IgD-negative memory B cell (primary cell): Measurements from ENCODE around the gene C9orf50. TPM values are rescaled to one million over a fixed set of nuclear protein-coding genes. Genes with fewer than 3 reads are reported as not detected.
A peak's percentile ranks its signal among the peaks of the same experiment; 100 is the strongest.

Experiments
- H3K27ac Mint-ChIP-seq, 3 donors: one replicate each; pipeline ENCODE4 v1.8.0; 2020 to 2022; ENCODE audit warnings: mild to moderate bottlenecking in 3 of 3, mixed read lengths in 3 of 3, moderate library complexity in 1 of 3
- H3K27me3 Mint-ChIP-seq: one replicate; pipeline ENCODE4 v1.8.0; 2021; ENCODE audit warnings: mixed read lengths
- H3K36me3 Mint-ChIP-seq: one replicate; pipeline ENCODE4 v1.8.0; 2020; ENCODE audit warnings: mild to moderate bottlenecking, mixed read lengths
- H3K4me1 Mint-ChIP-seq, 3 donors: one replicate each; pipeline ENCODE4 v1.8.0; 2020 to 2022; ENCODE audit warnings: mixed read lengths in 3 of 3, mild to moderate bottlenecking in 1 of 3
- H3K4me3 Mint-ChIP-seq, 4 donors: one replicate each; pipeline ENCODE4 v1.8.0; 2020 to 2022; ENCODE audit warnings: mild to moderate bottlenecking in 4 of 4, mixed read lengths in 4 of 4, moderate library complexity in 3 of 4
- H3K9me3 Mint-ChIP-seq, 3 donors: one replicate each; pipeline ENCODE4 v1.8.0; 2020 to 2021; ENCODE audit warnings: mixed read lengths in 3 of 3, mild to moderate bottlenecking in 1 of 3
- polyA plus RNA-seq: library from polyadenylated mRNA; unstranded; fragments of 300-500 nt; fragmentation: Illumina TruSeq; gene quantifications from one replicate; pipeline ENCODE4 v1.2.3, GENCODE V29; 2021

C9orf50 gene
- polyA plus RNA-seq, 1 donor from 2014 or later, result not detected

GRCh38 chr9:129572517-129572916, 48.4 kb downstream of the C9orf50 start:
- Mint-ChIP-seq H3K4me1 (peaks cover 0 to 6% (median 0%) of the 10 kb centered on the region in 3 donors), H3K4me3 (no peak overlapping the region), H3K27ac (peak overlapping the region in 1 of 3 donors; percentile 23), H3K9me3 (peaks cover 0 to 5% (median 0%) of the 10 kb centered on the region in 3 donors), H3K36me3 (peaks cover 3% of the 10 kb centered on the region), H3K27me3 (peaks cover 21% of the 10 kb centered on the region)

- H3K27me3 Mint-ChIP-seq, result peaks cover 25% of the 10 kb centered on the region
- peaks cover 0 to 6% (median 0%) of the 10 kb centered on the region in 3 donors for H3K4me1 Mint-ChIP-seq
- H3K27ac Mint-ChIP-seq, result peak overlapping the region in 1 of 3 donors; percentile 23
- no peak overlapping the region for H3K4me3 Mint-ChIP-seq
- H3K9me3 Mint-ChIP-seq, result peaks cover 0 to 5% (median 0%) of the 10 kb centered on the region in 3 donors
- peaks cover 3% of the 10 kb centered on the region for H3K36me3 Mint-ChIP-seq
These were observed 48.9 kb downstream of the C9orf50 start for GRCh38 chr9:129572052-129572425.

- H3K27ac Mint-ChIP-seq, result no peak overlapping the region
- peaks cover 0 to 6% (median 0%) of the 10 kb centered on the region in 3 donors for H3K4me1 Mint-ChIP-seq
- peaks cover 0 to 5% (median 0%) of the 10 kb centered on the region in 3 donors for H3K9me3 Mint-ChIP-seq
- H3K4me3 Mint-ChIP-seq, result peak overlapping the region in 1 of 4 donors; percentile 28
- peaks cover 27% of the 10 kb centered on the region for H3K27me3 Mint-ChIP-seq
- H3K36me3 Mint-ChIP-seq, result peaks cover 3% of the 10 kb centered on the region
These were observed 49.4 kb downstream of the C9orf50 start for GRCh38 chr9:129571298-129572051.

- peaks cover 30% of the 10 kb centered on the region for H3K27me3 Mint-ChIP-seq
- no peak overlapping the region for H3K27ac Mint-ChIP-seq
- H3K36me3 Mint-ChIP-seq, result peaks cover 3% of the 10 kb centered on the region
These were observed 50.2 kb downstream of the C9orf50 start for GRCh38 chr9:129570450-129571297.

GRCh38 chr9:129569502-129570449, 51.1 kb downstream of the C9orf50 start:
- H3K4me1 Mint-ChIP-seq, result peaks cover 0 to 6% (median 0%) of the 10 kb centered on the region in 3 donors

More at GRCh38 chr9:129570450-129571297, 50.2 kb downstream of the C9orf50 start:
- Mint-ChIP-seq H3K4me1 (peaks cover 0 to 6% (median 0%) of the 10 kb centered on the region in 3 donors), H3K4me3 (peak overlapping the region in 1 of 4 donors; percentile 20), H3K9me3 (peaks cover 0 to 5% (median 0%) of the 10 kb centered on the region in 3 donors)

GRCh38 chr9:129568560-129569501, 52.1 kb downstream of the C9orf50 start:
- Mint-ChIP-seq H3K36me3 (peaks cover 3% of the 10 kb centered on the region), H3K9me3 (peaks cover 0 to 3% (median 0%) of the 10 kb centered on the region in 3 donors), H3K4me3 (peak overlapping the region in 3 of 4 donors; percentile 66 to 84 (median 77)), H3K4me1 (peaks cover 0 to 6% (median 0%) of the 10 kb centered on the region in 3 donors), H3K27ac (no peak overlapping the region), H3K27me3 (peaks cover 30% of the 10 kb centered on the region)

More at GRCh38 chr9:129569502-129570449, 51.1 kb downstream of the C9orf50 start:
- Mint-ChIP-seq H3K9me3 (peaks cover 0 to 5% (median 0%) of the 10 kb centered on the region in 3 donors), H3K36me3 (peaks cover 3% of the 10 kb centered on the region), H3K4me3 (peak overlapping the region in 3 of 4 donors; percentile 39 to 74 (median 68)), H3K27me3 (peaks cover 30% of the 10 kb centered on the region), H3K27ac (no peak overlapping the region)

- Mint-ChIP-seq H3K9me3 (no peaks in the 10 kb centered on the region), H3K27me3 (peaks cover 30% of the 10 kb centered on the region), H3K36me3 (peaks cover 3% of the 10 kb centered on the region), H3K4me3 (peak overlapping the region in 3 of 4 donors; percentile 66 to 84 (median 77)), H3K4me1 (peaks cover 0 to 6% (median 0%) of the 10 kb centered on the region in 3 donors), H3K27ac (no peak overlapping the region)
These were observed 52.9 kb downstream of the C9orf50 start for GRCh38 chr9:129567842-129568559.

- H3K4me1 Mint-ChIP-seq, result peaks cover 0 to 6% (median 0%) of the 10 kb centered on the region in 3 donors
- peaks cover 3% of the 10 kb centered on the region for H3K36me3 Mint-ChIP-seq
- H3K27me3 Mint-ChIP-seq, result peaks cover 33% of the 10 kb centered on the region
- H3K4me3 Mint-ChIP-seq, result no peak overlapping the region
- no peaks in the 10 kb centered on the region for H3K9me3 Mint-ChIP-seq
- peak overlapping the region in 1 of 3 donors; percentile 57 for H3K27ac Mint-ChIP-seq
These were observed 53.6 kb downstream of the C9orf50 start for GRCh38 chr9:129567329-129567728.

GRCh38 chr9:129566563-129567266, 54.2 kb downstream of the C9orf50 start:
- H3K27ac Mint-ChIP-seq, result peak overlapping the region in 1 of 3 donors; percentile 57
- no peaks in the 10 kb centered on the region for H3K9me3 Mint-ChIP-seq
- H3K27me3 Mint-ChIP-seq, result peaks cover 32% of the 10 kb centered on the region
- H3K36me3 Mint-ChIP-seq, result peaks cover 3% of the 10 kb centered on the region
- H3K4me1 Mint-ChIP-seq, result peaks cover 0 to 6% (median 0%) of the 10 kb centered on the region in 3 donors
- no peak overlapping the region for H3K4me3 Mint-ChIP-seq

GRCh38 chr9:129562917-129563316, 58.0 kb downstream of the C9orf50 start:
- Mint-ChIP-seq H3K27me3 (peaks cover 18% of the 10 kb centered on the region), H3K4me1 (no peaks in the 10 kb centered on the region), H3K4me3 (no peak overlapping the region), H3K9me3 (peaks cover 0 to 1% (median 0%) of the 10 kb centered on the region in 3 donors), H3K27ac (no peak overlapping the region), H3K36me3 (no peaks in the 10 kb centered on the region)

- Mint-ChIP-seq H3K36me3 (no peaks in the 10 kb centered on the region), H3K9me3 (peaks cover 0 to 1% (median 0%) of the 10 kb centered on the region in 3 donors), H3K27ac (no peak overlapping the region), H3K4me1 (no peaks in the 10 kb centered on the region), H3K27me3 (peaks cover 18% of the 10 kb centered on the region), H3K4me3 (no peak overlapping the region)
These were observed 58.4 kb downstream of the C9orf50 start for GRCh38 chr9:129562514-129562913.
